ENCODE data around the gene CHPF. TPM values are rescaled to one million over a fixed set of nuclear protein-coding genes. Genes with fewer than 3 reads are reported as not detected.

The CHPF gene
- total RNA-seq, 2 experiments from 2014 or later = 6.4 to 7.8 TPM

- ChIA-PET CTCF (interaction anchor here (0.6 to 7.0 kb wide), 12 partner anchors 11 to 144 kb away, joined by 3 to 58 read pairs (median 4); partner anchors contain the start of genes CHPF and TMEM198), POLR2A (interaction anchor here (0.6 kb wide), 1 partner anchor 490 kb away, joined by 6 read pairs; no protein-coding TSS in a partner anchor)
- H3K4me1 Mint-ChIP-seq = peaks cover 35% of the 10 kb centered on the region
- H3K27me3 Mint-ChIP-seq = peaks cover 37% of the 10 kb centered on the region
- no peaks in the 10 kb centered on the region for H3K9me3 Mint-ChIP-seq
- peak overlapping the region; percentile 85 for H3K4me3 Mint-ChIP-seq
- H3K36me3 Mint-ChIP-seq (ENCODE audit: low read depth) = no peaks in the 10 kb centered on the region
- H3K27ac Mint-ChIP-seq = peak overlapping the region; percentile 85
- no peak for DNase-seq
Measured at GRCh38 chr2:219499058-219499307, 44.6 kb downstream of the CHPF start.

- no peaks in the 10 kb centered on the region for H3K36me3 Mint-ChIP-seq (ENCODE audit: low read depth)
- no peaks in the 10 kb centered on the region for H3K9me3 Mint-ChIP-seq
- ChIA-PET POLR2A (interaction anchor here (0.6 kb wide), 1 partner anchor 490 kb away, joined by 6 read pairs; no protein-coding TSS in a partner anchor), CTCF (interaction anchor here (0.6 to 7.0 kb wide), 14 partner anchors 11 to 144 kb away, joined by 3 to 58 read pairs (median 4); partner anchors contain the start of genes CHPF and TMEM198)
- H3K27ac Mint-ChIP-seq = peak within 1 kb of the TSS; percentile 85
- peaks cover 35% of the 10 kb centered on the region for H3K4me1 Mint-ChIP-seq
- peaks cover 40% of the 10 kb centered on the region for H3K27me3 Mint-ChIP-seq
- DNase-seq = peak; percentile 97
- peak within 1 kb of the TSS; percentile 85 for H3K4me3 Mint-ChIP-seq
Measured at GRCh38 chr2:219498280-219499057, 45.1 kb downstream of the CHPF start, which contains the start of gene GMPPA. Gene GMPPA, plus strand, starts transcription at chr2:219498891. Its CDS starts 1,085 bp downstream, at chr2:219499976.

- CTCF ChIA-PET = interaction anchor here (0.9 to 7.0 kb wide), 11 partner anchors 12 to 203 kb away, joined by 3 to 58 read pairs (median 4); partner anchors contain the start of genes CHPF and TMEM198
- POLR2A ChIA-PET = no interaction called here
- no peaks in the 10 kb centered on the region for H3K9me3 Mint-ChIP-seq
- no peaks in the 10 kb centered on the region for H3K36me3 Mint-ChIP-seq (ENCODE audit: low read depth)
- no peak overlapping the region for H3K27ac Mint-ChIP-seq
- H3K4me1 Mint-ChIP-seq = peaks cover 35% of the 10 kb centered on the region
- peak overlapping the region; percentile 85 for H3K4me3 Mint-ChIP-seq
- H3K27me3 Mint-ChIP-seq = peaks cover 46% of the 10 kb centered on the region
- DNase-seq = peak; percentile 34
Measured at GRCh38 chr2:219497495-219498279, 45.9 kb downstream of the CHPF start.

- peak overlapping the region; percentile 85 for H3K4me3 Mint-ChIP-seq
- no peak overlapping the region for H3K27ac Mint-ChIP-seq
- H3K27me3 Mint-ChIP-seq = peaks cover 50% of the 10 kb centered on the region
- H3K36me3 Mint-ChIP-seq (ENCODE audit: low read depth) = no peaks in the 10 kb centered on the region
- H3K9me3 Mint-ChIP-seq = no peaks in the 10 kb centered on the region
- DNase-seq = no peak
- H3K4me1 Mint-ChIP-seq = peaks cover 35% of the 10 kb centered on the region
- ChIA-PET CTCF (interaction anchor here (0.6 to 7.0 kb wide), 11 partner anchors 8 to 244 kb away, joined by 3 to 58 read pairs (median 4); partner anchors contain the start of genes CHPF, TMEM198 and TUBA4B), POLR2A (no interaction called here)
Measured at GRCh38 chr2:219496825-219497494, 46.6 kb downstream of the CHPF start.

- H3K4me1 Mint-ChIP-seq = peaks cover 33% of the 10 kb centered on the region
- H3K9me3 Mint-ChIP-seq = no peaks in the 10 kb centered on the region
- H3K27me3 Mint-ChIP-seq = peaks cover 50% of the 10 kb centered on the region
- H3K4me3 Mint-ChIP-seq = no peak overlapping the region
- no peaks in the 10 kb centered on the region for H3K36me3 Mint-ChIP-seq (ENCODE audit: low read depth)
- DNase-seq = no peak
- CTCF ChIA-PET = interaction anchor here (1.0 to 7.0 kb wide), 13 partner anchors 9 to 201 kb away, joined by 3 to 58 read pairs (median 5); partner anchors contain the start of genes CHPF and TMEM198
- no peak overlapping the region for H3K27ac Mint-ChIP-seq
- POLR2A ChIA-PET = no interaction called here
Measured at GRCh38 chr2:219496247-219496824, 47.3 kb downstream of the CHPF start.

DNA sequence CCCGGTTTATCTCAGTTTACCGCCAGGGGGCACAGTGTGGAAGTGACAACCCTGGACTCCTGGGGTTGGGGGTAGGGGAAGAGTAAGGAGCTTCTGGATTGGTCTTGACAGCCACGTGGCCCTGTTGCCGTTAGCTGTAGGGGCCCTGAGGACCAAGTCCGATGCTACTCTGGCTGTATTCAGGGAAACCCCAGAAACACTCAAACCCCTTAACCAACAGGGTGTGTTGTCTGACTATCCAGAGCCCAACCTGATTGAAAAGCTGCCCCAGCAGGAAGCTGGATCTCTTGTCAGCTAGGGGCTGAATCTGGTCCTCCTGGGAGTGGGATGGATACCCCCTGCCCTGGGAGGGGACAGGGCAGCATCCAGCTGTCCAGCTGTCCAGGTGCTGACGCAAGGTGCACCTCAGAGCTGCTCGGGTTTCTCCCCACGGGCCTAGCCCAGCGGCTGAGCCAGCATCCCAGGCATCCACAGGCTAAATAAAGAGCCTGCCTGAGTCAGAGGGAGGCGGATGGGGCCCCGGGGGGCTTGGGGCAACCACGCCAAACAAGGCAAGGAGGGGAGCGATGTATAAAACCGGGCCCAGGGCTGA is 48.0 kb downstream of the CHPF start:
- ChIA-PET CTCF (interaction anchor here (0.8 to 7.0 kb wide), 12 partner anchors 8 to 201 kb away, joined by 3 to 58 read pairs (median 5); partner anchors contain the start of genes CHPF and TMEM198), POLR2A (no interaction called here)
- Mint-ChIP-seq H3K4me1 (peaks cover 29% of the 10 kb centered on the region), H3K9me3 (no peaks in the 10 kb centered on the region), H3K4me3 (no peak overlapping the region), H3K27me3 (peaks cover 50% of the 10 kb centered on the region), H3K36me3 (ENCODE audit: low read depth) (no peaks in the 10 kb centered on the region), H3K27ac (no peak overlapping the region)
- DNase-seq = peak; percentile 64

- peaks cover 23% of the 10 kb centered on the region for H3K4me1 Mint-ChIP-seq
- no peaks in the 10 kb centered on the region for H3K9me3 Mint-ChIP-seq
- no peak for DNase-seq
- H3K27ac Mint-ChIP-seq = no peak overlapping the region
- no peak overlapping the region for H3K4me3 Mint-ChIP-seq
- ChIA-PET CTCF (interaction anchor here (0.8 to 7.0 kb wide), 12 partner anchors 9 to 200 kb away, joined by 3 to 58 read pairs (median 5); partner anchors contain the start of genes CHPF and TMEM198), POLR2A (no interaction called here)
- no peaks in the 10 kb centered on the region for H3K36me3 Mint-ChIP-seq (ENCODE audit: low read depth)
- peaks cover 50% of the 10 kb centered on the region for H3K27me3 Mint-ChIP-seq
Measured at GRCh38 chr2:219494952-219495530, 48.6 kb downstream of the CHPF start.

DNA sequence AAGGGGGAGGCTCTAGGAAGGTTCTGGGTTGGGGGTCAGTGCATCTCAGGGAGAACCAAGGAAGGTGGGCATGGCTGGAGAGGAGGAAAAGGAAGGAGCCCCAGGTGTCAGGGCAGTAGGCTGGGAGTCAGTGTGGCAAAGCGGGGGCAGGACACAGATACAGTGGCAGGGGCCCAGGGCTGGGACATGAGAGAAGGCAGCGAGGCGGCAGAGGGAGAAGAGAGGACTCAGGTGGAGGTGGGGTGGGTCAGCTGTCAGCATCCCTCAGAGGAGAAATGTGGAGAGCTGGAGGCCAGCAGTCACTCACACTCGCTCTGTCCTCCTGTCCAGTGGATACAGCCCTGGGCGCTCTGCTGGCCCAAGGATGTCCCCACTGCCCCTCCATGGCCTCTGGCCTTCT is 50.5 kb downstream of the CHPF start:
- ChIA-PET POLR2A (no interaction called here), CTCF (interaction anchor here (6.1 kb wide), 1 partner anchor 36 kb away, joined by 56 read pairs; no protein-coding TSS in a partner anchor)
- no peak overlapping the region for H3K27ac Mint-ChIP-seq
- peaks cover 6% of the 10 kb centered on the region for H3K4me1 Mint-ChIP-seq
- no peak for DNase-seq
- peaks cover 45% of the 10 kb centered on the region for H3K27me3 Mint-ChIP-seq
- no peak overlapping the region for H3K4me3 Mint-ChIP-seq
- no peaks in the 10 kb centered on the region for H3K36me3 Mint-ChIP-seq (ENCODE audit: low read depth)
- H3K9me3 Mint-ChIP-seq = no peaks in the 10 kb centered on the region

- POLR2A ChIA-PET = no interaction called here
- peaks cover 6% of the 10 kb centered on the region for H3K4me1 Mint-ChIP-seq
- CTCF ChIA-PET = interaction anchor here (2.2 kb wide), 1 partner anchor 38 kb away, joined by 12 read pairs; no protein-coding TSS in a partner anchor
- H3K27me3 Mint-ChIP-seq = peaks cover 44% of the 10 kb centered on the region
- no peak overlapping the region for H3K27ac Mint-ChIP-seq
- no peak for DNase-seq
- H3K9me3 Mint-ChIP-seq = no peaks in the 10 kb centered on the region
- H3K4me3 Mint-ChIP-seq = no peak overlapping the region
- no peaks in the 10 kb centered on the region for H3K36me3 Mint-ChIP-seq (ENCODE audit: low read depth)
Measured at GRCh38 chr2:219492575-219492974, 51.0 kb downstream of the CHPF start.

DNA sequence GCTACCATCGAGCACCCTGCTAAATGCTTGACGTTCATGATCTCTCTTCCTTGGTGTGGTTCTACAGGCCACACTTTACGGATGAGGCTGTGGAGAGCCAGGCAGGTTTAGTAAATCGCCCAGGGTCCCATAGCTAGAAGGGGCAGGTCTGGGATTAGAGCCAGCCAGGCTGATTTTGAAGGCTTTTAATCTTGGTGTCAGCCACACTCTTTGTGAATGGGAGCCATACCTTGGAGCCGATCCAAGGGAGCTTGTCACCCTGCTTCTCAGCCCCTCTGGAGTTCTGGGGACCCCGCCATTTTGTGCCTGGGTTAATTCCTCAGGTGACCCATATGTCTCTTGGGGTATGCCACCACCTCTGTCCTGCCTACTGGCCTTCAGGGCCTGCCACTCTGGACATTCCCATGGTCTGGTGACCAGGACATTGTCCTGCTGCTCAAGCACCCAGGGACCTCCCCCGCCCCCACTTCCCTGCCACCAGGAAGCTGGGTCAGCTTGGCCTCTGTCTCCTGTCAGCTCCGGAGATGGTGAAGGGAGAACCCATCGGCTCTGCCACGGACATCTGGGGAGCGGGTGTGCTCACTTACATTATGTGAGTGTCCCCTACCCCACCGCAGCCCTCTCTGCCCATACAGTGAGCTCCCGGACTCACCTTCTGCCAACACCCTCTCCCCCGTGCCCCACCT is 52.2 kb downstream of the CHPF start:
- no peaks in the 10 kb centered on the region for H3K36me3 Mint-ChIP-seq (ENCODE audit: low read depth)
- H3K4me1 Mint-ChIP-seq = peaks cover 1% of the 10 kb centered on the region
- ChIA-PET CTCF (interaction anchor here (0.6 to 2.2 kb wide), 3 partner anchors 18 to 194 kb away, joined by 3 to 12 read pairs (median 3); no protein-coding TSS in a partner anchor), POLR2A (no interaction called here)
- no peak overlapping the region for H3K4me3 Mint-ChIP-seq
- peaks cover 39% of the 10 kb centered on the region for H3K27me3 Mint-ChIP-seq
- H3K27ac Mint-ChIP-seq = no peak overlapping the region
- no peaks in the 10 kb centered on the region for H3K9me3 Mint-ChIP-seq
- no peak for DNase-seq

DNA sequence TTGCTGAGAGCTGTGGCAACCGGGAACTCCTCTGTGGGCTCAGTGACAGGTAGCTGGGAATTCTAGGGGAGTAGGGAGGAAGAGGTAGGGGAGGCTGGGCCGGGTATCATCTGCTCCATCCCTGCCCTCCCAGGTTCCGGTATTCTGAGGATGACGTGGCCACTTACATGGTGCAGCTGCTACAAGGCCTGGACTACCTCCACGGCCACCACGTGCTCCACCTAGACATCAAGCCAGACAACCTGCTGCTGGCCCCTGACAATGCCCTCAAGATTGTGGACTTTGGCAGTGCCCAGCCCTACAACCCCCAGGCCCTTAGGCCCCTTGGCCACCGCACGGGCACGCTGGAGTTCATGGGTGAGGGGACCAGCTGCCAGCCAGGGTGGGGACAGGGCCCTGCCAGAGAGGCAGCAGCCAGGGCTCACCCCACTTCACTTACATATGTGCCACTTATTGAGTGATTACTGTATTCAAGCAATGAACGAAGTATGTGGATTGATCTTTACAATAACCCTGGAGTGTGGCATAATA is 52.9 kb downstream of the CHPF start:
- no peak overlapping the region for H3K27ac Mint-ChIP-seq
- H3K9me3 Mint-ChIP-seq = no peaks in the 10 kb centered on the region
- ChIA-PET CTCF (interaction anchor here (2.2 kb wide), 1 partner anchor 40 kb away, joined by 12 read pairs; no protein-coding TSS in a partner anchor), POLR2A (no interaction called here)
- H3K4me3 Mint-ChIP-seq = no peak overlapping the region
- no peaks in the 10 kb centered on the region for H3K36me3 Mint-ChIP-seq (ENCODE audit: low read depth)
- H3K4me1 Mint-ChIP-seq = no peaks in the 10 kb centered on the region
- H3K27me3 Mint-ChIP-seq = peaks cover 39% of the 10 kb centered on the region
- no peak for DNase-seq

Measured in activated CD4-positive, alpha-beta T cell treated with anti-CD3 and anti-CD28 coated beads, Interleukin-2, amount 10 ng/mL, durations not matched to agents 7 days and 5 days (primary cell).